ENCODE data around the gene RNF11. TPM values are rescaled to one million over a fixed set of nuclear protein-coding genes. Genes with fewer than 3 reads are reported as not detected.

The RNF11 gene
- polyA plus RNA-seq, 3 donors: 124 to 135 (median 124) TPM

DNA sequence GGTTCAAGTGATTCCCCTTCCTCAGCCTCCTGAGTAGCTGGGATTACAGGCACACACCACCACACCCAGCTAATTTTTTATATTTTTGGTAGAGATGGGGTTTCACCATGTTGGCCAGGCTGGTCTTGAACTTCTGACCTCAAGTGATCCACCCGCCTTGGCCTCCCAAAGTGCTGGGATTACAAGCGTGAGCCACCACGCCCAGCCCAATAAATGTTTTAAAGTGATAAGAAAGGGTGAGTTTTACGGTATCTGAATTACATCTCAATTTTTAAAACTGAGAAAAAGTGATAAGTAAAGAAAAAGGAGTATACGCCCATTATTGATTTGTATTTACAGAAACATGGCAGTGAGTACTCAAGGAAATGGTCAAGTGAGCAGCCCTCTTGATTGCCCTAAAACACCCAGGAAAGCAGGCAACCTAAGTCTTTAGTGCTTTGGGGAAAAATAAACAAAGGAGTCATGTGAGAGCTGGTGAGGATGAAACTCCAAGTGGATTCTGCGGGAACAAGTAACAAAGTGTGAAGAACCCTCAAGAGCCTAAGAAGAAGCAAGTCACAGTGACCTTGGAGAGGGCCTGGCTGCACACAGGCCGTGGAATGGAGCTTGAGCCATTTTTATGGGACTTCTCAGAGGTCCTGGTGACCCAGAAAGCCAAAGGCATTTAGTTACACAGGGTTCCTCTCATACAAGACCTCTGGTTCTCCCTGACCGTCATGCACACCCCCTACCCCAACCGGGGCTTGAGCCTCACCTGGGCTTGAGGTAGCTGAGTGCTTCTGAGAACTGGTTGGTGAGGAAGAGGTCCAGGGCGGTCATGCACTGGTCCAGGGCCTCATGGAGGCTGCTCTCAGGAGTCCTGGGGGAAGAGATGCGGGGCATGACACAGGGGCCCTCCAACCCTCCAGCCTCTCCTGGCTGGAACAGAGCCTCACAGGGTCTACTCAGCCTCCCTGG, 85.2 kb downstream of the RNF11 start:
- DNase-seq (ENCODE audit: extremely low read depth in 1 of 11, low read depth in 9 of 11, low spot score in 4 of 11): no peak

DNA sequence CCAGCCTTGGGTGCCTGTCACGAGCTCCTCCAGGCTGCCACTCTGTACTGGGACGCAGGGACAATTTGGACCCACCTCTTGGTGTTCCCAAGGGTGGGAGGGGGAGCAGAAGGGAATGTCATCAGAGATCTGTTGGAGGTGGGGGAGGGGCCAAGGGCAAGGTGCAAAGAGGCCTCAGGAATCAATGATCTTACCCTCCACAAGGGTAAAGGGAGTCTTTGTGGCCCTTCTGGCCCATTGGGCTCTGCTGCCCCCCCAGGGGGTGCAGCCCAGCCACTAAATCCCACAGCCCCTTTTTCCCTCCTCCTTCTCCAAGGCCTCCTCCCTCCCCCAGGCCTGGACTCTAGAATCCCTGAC, 85.8 kb downstream of the RNF11 start:
- no peak for DNase-seq (ENCODE audit: extremely low read depth in 1 of 11, low read depth in 9 of 11, low spot score in 4 of 11)

DNA sequence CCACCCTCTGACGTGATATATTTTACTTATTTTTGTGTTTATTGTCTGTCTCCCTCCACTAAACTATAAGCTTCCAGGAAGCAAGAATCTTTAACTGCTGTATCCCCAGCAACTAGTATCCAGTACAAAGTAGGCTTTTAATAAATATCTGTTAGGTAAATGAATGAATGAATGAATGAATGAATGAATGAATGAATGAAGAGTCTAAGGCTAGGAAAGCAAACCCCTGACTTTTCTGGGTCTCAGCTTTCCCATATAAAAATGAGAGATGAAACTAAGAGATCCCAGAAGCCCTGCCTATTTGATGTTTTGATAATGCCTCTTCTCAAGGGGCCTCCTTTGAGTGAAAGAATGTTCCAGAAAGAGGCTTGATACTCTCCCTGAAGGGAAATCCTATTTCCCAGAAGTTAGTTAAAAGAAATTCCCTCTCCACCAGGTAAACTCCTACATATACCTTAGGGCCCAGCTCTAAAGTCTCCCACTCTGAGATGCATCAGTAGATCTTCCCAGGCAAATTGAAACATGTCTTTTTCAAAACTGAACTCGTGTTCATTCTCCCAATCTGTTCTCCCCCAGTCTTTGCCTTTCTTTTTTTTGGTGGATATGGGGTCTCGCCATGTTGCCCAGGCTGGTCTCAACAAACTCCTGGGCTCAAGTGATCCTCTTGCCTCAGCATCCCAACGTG, 86.5 kb downstream of the RNF11 start:
- DNase-seq (ENCODE audit: extremely low read depth in 1 of 11, low read depth in 9 of 11, low spot score in 4 of 11): no peak

Other genes starting within 250 kb of the RNF11 start
- gene C1orf185, start 134.0 kb upstream of the RNF11 start, polyA plus RNA-seq (ENCODE audit: insufficient read length in 3 of 3): not detected
- 1 to 10 TPM; 6.4 to 8.0 (median 7.7) TPM for gene TTC39A, start 94.3 kb downstream of the RNF11 start, polyA plus RNA-seq (ENCODE audit: insufficient read length in 3 of 3)

Data from renal cortex interstitium (tissue), 11 donors.